SKM-1 treated with dmso at 0.1 percent for 144 hours (cell line): ENCODE measurements around the gene SCEL.

ENCODE experiments used
- DNase-seq: peaks from one replicate; lab custom pipeline; 2025; ENCODE audit not compliant: unreplicated experiment; lab: John Stamatoyannopoulos, UW

Gene SCEL

DNA sequence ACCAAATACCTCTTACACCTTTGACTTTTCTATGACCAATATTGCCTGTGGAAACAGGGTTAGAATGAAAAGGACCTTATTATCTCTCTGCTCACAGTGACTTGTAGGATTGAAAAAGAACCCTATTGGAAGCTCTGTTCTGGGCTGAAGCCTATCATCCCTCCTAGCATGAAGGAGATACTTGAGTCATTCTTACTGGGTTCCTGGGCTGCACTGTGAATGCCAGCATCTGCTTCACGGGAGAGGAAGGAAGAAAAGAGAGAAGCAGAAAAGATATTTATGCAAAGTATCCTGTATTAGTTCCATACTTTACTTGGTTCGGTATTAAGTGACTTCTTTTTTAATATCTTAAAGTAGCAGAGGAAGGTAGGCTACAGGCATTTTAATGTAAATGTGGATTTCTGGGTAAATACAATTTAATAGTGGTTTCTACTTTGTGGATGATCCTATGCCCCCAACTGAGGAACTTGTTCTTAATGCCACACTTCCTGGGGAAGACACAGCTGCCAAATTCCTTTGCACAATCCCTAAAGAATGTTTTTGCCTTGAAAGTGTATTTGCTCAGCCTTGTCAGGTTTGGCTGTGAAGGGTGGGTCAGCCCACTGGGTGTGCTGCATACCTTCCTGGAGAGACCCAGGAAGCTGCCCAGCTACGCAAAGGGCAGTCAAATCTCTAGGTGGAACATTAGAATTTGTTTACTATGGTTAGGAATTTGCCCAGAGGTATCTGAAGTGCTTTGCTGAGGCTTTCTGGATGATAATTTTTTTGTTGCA is 13.7 kb upstream of the SCEL start:
- no peak for DNase-seq

- DNase-seq, result no peak
Observed at GRCh38 chr13:77522444-77522843, 13.1 kb upstream of the SCEL start.

- no peak for DNase-seq
Observed at GRCh38 chr13:77523386-77523785, 12.1 kb upstream of the SCEL start.

- no peak for DNase-seq
Observed at GRCh38 chr13:77523834-77524728, 11.4 kb upstream of the SCEL start.

DNA sequence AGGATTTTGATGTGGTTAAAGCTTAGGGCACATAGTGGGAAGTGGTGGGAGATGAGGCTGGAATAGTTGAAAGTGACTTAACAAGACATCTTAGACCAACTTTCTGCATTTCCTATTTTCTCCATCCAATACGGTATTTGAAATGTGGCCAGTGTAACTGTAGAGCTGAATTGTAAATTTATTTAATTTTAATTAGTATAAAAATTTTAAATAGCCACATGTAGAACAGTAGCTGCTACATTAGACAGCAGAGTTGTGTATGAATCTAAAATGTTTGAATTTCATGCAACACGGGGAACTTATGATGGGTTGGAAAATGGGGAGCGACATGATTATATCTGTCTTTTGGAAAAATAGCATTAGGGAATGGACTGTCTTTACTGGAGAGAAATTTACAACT is 7.1 kb upstream of the SCEL start:
- DNase-seq, result no peak

GRCh38 chr13:77528834-77529500 is 6.5 kb upstream of the SCEL start:
- no peak for DNase-seq

DNA sequence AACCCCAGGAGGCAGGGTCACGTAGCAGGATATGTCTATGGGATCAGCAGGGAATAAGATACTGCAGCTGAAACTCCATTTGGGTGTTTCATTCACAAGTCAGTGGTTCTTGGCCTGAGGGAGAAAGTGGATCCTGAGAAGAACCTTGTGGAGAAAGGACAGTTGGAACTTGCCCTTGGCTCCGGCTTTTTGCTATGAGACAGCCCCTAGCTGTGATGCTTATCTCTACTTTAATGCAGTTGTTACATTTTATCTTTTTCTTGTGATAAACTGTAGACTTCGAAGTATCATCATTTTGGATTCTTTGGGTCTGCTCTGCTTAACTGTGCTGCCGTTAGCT is 6.0 kb upstream of the SCEL start:
- DNase-seq, result no peak

- DNase-seq, result no peak
Observed at GRCh38 chr13:77530875-77531274, 4.6 kb upstream of the SCEL start.

- no peak for DNase-seq
Observed at GRCh38 chr13:77532983-77533382, 2.5 kb upstream of the SCEL start.

GRCh38 chr13:77533875-77534788 is 1.4 kb upstream of the SCEL start:
- DNase-seq, result no peak

DNA sequence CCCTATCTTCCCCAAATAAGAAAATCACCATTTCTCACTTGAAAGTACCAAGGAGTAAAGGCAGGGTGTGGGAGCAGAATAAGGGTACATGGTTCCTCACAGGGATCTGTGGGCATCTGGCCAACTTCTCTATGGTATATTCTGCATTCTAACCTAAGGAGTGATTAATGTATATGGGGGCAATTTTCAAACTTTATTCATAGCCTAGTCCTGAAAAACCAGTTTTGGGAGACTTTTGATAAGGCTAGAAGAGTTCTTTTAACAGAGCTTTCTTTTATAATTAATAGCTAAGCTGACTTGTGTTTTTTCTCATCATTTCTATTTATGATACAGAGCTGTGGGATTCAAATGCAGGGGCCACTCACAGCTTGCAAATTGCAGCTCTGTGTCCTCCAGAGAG is 852 bp downstream of the SCEL start:
- no peak for DNase-seq

- DNase-seq, result no peak
Observed at GRCh38 chr13:77537289-77537919, 1.9 kb downstream of the SCEL start.

- DNase-seq, result no peak
Observed at GRCh38 chr13:77543711-77544110, 8.2 kb downstream of the SCEL start.

DNA sequence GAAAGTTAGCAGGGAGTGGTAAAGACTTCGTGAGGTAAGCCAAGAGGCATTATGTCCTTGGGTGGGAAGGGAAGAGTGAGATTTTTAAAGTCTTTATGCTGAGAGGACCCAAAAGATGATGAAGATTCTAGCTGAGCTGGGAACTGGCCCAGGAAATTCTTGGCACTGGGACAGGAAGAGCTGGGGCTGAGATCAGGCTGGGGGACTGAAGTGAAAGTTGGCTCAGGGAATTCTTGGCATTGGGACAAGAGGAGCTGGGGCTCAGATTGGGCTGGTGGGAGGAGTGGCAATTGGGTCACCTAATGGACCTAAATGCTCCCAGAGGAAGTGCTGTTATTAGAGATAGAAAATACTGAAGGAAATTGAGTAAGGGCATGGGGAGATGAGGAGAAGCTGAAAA is 8.8 kb downstream of the SCEL start:
- DNase-seq, result no peak

DNA sequence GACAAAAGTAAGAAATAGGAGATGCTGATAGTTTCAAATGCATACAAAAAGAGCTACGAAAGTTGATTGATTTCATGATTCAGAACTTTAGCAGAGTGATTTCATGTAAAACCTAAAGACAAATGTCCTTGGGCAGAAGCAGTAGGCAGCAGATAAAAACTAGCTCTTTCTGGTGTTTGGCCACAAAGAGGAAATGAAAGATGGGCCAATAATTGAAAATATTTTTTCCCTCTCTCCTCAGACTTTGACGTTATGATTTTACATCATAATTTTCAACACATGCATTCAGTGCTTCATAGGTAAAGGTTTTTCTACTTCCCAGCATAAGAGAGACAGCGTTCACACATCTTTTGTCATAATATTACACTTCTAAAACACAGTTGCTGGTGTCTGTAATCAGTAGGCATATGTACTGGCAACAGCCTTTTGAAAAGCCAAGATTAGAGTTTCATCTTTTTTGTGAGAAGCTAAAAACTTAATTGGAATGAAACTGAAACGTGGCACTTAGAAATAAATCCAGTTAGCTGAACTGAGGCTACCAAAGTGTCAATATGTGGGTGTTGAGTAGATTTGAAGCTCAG is 9.3 kb downstream of the SCEL start:
- no peak for DNase-seq

DNA sequence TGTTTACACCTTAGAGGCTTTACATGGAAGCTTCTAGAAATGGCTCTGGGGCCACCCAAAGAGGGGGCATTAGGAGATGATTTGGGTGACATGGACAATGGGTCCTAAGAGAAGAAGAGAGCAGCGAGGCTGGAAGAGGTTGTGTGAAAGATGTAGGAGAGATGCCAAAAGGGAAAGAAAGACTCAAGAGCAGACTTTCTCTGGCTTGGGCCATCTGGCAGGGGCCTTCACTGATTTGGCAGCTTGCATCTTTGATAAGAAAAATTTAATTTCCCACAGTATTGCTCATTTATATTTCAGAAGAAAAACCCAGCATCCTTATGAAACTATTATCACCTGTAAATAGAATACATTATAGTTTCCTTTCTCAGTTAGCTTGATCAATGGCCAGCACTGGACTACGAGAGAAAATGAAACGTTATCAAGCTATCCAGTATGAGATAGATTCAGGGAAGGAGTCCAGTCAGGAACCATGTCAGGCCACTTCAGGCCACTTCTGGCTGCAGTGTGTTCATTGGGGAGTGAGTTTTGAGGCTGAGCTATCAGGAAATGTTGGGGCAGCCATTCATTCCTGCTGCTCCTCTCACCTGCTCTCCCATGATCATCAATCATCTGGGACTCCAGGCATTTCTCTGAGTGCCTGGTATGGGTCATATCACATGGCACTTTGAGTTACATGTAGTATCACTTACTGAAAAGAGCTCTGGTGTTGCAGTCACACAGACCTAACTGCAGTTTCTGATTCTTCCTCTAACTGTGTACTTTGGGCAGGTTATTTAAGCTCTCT is 10.3 kb downstream of the SCEL start:
- DNase-seq, result no peak

- no peak for DNase-seq
Observed at GRCh38 chr13:77548095-77548494, 12.6 kb downstream of the SCEL start.

DNA sequence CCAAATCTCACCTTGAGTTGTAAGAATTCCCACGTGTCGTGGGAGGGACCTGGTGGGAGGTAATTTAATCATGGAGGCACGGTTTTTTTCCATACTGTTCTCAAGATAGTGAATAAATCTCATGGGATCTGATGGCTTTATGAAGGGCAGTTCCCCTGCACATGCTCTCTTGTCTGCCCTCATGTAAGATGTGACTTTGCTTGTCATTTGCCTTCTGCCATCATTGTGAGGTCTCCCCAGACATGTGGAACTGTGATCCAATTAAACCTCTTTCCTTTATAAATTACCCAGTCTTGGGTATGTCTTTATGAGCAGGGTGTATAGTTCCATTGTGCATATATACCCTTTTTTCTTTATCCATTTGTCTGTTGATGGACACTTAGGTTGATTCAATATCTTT is 13.1 kb downstream of the SCEL start:
- no peak for DNase-seq

DNA sequence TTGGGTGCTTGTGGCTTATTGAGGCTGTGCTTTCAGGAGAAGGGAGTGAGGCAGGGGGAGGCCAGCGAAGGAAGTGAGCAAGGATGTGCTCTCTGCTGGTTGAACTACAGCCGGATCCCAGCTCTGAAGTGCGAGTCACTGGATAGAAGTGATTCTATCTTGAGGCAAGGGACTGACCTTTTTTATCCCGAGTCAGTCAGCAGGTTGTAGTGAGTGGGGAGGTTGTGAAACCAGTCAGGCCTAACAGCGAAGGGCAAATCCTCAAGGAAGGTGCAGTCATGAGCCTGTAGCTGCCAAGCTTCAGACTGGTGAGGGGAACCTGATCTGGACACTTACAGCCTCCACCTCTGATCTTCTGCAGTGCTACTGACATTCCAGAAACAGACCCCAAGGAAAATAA is 18.6 kb downstream of the SCEL start:
- no peak for DNase-seq
